Measurements from ENCODE around the gene RPN1. TPM values are rescaled to one million over a fixed set of nuclear protein-coding genes. Genes with fewer than 3 reads are reported as not detected.

Gene RPN1
- total RNA-seq, 1 experiment from 2014 or later, result 185 TPM

DNA sequence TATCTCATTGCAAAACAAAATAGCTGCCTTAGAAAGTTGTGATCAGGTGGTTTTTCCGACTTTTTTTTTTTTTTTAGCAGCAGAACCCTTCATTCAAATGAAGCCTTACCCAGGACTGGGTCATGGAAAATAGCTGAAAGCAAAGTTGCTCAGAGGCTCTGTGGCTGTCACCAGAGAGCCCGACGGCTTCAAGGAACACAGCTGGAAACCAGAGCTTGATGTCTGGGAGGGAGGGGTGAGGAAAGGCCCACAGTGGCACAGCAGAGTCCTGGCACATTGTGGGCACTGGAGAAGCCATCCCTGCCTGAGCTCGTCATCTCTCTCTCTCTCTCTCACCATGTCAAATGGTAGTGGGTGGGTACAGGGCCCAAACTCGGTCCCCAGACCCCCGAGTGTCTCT, 77.5 kb downstream of the RPN1 start:
- Histone ChIP-seq H3K9me2 (ENCODE audit: insufficient read depth) (no peaks in the 10 kb centered on the region), H3K4me2 (no peak overlapping the region), H3K4me1 (replicated peaks; ENCODE audit: insufficient read depth) (no peaks in the 10 kb centered on the region), H3K4me3 (no peak overlapping the region), H4K20me1 (ENCODE audit: insufficient read depth) (no peaks in the 10 kb centered on the region), H3K27me3 (ENCODE audit: insufficient read depth, low read depth) (no peaks in the 10 kb centered on the region), H3K36me3 (ENCODE audit: low read depth) (no peaks in the 10 kb centered on the region), H2AFZ (no peak overlapping the region), H3K9me3 (ENCODE audit: insufficient read depth, low read depth) (no peaks in the 10 kb centered on the region), H3K79me2 (ENCODE audit: low read depth) (no peaks in the 10 kb centered on the region), H3K27ac (no peak overlapping the region), H3F3A (ENCODE audit: insufficient read depth, low read depth) (no peaks in the 10 kb centered on the region)
- DNase-seq, result no peak
- intact Hi-C loops (cut with micrococcal nuclease; ENCODE audit: unreplicated experiment), result no loop called here
- ChIA-PET POLR2A (ENCODE audit: unreplicated experiment) (no interaction called here), CTCF (interaction anchor here (1.1 kb wide), 1 partner anchor 12 kb away, joined by 8 read pairs; no protein-coding TSS in a partner anchor)
- no TSS peak for BruUV-seq (replicated peaks)
- TF ChIP-seq, protein P1, sequence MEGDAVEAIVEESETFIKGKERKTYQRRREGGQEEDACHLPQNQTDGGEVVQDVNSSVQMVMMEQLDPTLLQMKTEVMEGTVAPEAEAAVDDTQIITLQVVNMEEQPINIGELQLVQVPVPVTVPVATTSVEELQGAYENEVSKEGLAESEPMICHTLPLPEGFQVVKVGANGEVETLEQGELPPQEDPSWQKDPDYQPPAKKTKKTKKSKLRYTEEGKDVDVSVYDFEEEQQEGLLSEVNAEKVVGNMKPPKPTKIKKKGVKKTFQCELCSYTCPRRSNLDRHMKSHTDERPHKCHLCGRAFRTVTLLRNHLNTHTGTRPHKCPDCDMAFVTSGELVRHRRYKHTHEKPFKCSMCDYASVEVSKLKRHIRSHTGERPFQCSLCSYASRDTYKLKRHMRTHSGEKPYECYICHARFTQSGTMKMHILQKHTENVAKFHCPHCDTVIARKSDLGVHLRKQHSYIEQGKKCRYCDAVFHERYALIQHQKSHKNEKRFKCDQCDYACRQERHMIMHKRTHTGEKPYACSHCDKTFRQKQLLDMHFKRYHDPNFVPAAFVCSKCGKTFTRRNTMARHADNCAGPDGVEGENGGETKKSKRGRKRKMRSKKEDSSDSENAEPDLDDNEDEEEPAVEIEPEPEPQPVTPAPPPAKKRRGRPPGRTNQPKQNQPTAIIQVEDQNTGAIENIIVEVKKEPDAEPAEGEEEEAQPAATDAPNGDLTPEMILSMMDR (conservative IDR thresholded peaks at IDR 0.05), result no peak
- no peak for TF ChIP-seq EZH2 (IDR thresholded peaks at IDR 0.05; ENCODE audit: low read depth)

DNA sequence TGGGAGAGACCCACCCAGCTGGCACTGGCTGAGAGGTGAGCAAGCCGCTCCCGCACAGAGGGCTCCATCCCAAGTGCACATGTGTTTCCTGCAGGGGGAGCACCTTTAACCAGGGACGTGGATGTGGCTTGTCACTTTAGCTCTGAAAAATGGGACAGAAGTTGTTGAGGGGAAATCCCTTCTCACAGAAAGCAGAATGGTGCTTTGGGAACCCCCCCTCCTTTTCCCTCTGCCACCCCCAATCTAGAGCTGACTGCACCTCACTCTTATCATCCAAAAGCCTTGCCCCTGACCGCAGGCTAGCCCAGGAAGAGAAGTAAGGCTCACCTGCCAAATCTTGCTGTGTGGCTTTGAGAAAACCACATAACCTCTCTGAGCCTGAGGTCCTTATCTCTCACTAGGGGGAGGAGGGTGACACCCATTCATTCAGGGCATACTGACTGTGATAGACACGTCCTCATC, 77.9 kb downstream of the RPN1 start:
- no TSS peak for BruUV-seq (replicated peaks)
- no peak overlapping the region for H3K4me3 ChIP-seq
- H2AFZ ChIP-seq, result no peak overlapping the region
- H3K79me2 ChIP-seq (ENCODE audit: low read depth), result no peaks in the 10 kb centered on the region
- H3K27me3 ChIP-seq (ENCODE audit: insufficient read depth, low read depth), result no peaks in the 10 kb centered on the region
- H3K9me2 ChIP-seq (ENCODE audit: insufficient read depth), result no peaks in the 10 kb centered on the region
- ChIA-PET POLR2A (ENCODE audit: unreplicated experiment) (no interaction called here), CTCF (no interaction called here)
- DNase-seq, result peak in 1 of 2 experiments; percentile 28
- TF ChIP-seq EZH2 (IDR thresholded peaks at IDR 0.05; ENCODE audit: low read depth), result no peak
- TF ChIP-seq, protein P1 (conservative IDR thresholded peaks at IDR 0.05), result peak; percentile 58
- H3F3A ChIP-seq (ENCODE audit: insufficient read depth, low read depth), result no peaks in the 10 kb centered on the region
- no peak overlapping the region for H3K4me2 ChIP-seq
- intact Hi-C loops (cut with micrococcal nuclease; ENCODE audit: unreplicated experiment), result no loop called here
- no peaks in the 10 kb centered on the region for H4K20me1 ChIP-seq (ENCODE audit: insufficient read depth)
- H3K36me3 ChIP-seq (ENCODE audit: low read depth), result no peaks in the 10 kb centered on the region
- H3K27ac ChIP-seq, result no peak overlapping the region
- H3K9me3 ChIP-seq (ENCODE audit: insufficient read depth, low read depth), result no peaks in the 10 kb centered on the region
- no peaks in the 10 kb centered on the region for H3K4me1 ChIP-seq (replicated peaks; ENCODE audit: insufficient read depth)

DNA sequence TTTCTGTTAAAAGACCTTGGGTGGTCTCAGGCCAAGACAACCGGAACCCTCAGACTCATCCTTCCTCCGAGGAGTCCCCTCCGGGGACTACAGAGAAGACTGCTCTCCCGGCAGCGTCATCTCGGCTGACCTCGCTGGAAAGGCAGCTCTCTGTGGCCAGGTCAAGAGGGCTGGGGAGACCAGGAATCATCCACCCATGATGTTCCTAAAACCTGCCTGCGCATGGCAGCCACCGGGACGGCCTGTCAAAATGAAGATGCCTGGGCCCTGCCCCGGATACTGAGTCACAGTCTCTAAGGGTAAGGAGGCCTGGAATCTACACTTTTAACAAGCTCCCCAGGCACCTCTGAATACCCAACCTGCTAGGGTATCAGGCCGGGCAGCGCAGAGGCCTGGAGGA, 78.6 kb downstream of the RPN1 start:
- CTCF ChIA-PET, result interaction anchor here (0.6 kb wide), 1 partner anchor 11 kb away, joined by 3 read pairs; no protein-coding TSS in a partner anchor

More for the DNA sequence above, 78.6 kb downstream of the RPN1 start:
- no peak overlapping the region for H3K27ac ChIP-seq
- H3K4me2 ChIP-seq, result no peak overlapping the region
- H2AFZ ChIP-seq, result no peak overlapping the region
- POLR2A ChIA-PET (ENCODE audit: unreplicated experiment), result no interaction called here
- no peaks in the 10 kb centered on the region for H3K79me2 ChIP-seq (ENCODE audit: low read depth)
- intact Hi-C loops (cut with micrococcal nuclease; ENCODE audit: unreplicated experiment), result no loop called here
- DNase-seq, result no peak
- no peaks in the 10 kb centered on the region for H3K27me3 ChIP-seq (ENCODE audit: insufficient read depth, low read depth)
- H3K36me3 ChIP-seq (ENCODE audit: low read depth), result no peaks in the 10 kb centered on the region
- no peaks in the 10 kb centered on the region for H3K9me2 ChIP-seq (ENCODE audit: insufficient read depth)
- no peaks in the 10 kb centered on the region for H3K9me3 ChIP-seq (ENCODE audit: insufficient read depth, low read depth)
- no peaks in the 10 kb centered on the region for H4K20me1 ChIP-seq (ENCODE audit: insufficient read depth)
- H3K4me3 ChIP-seq, result no peak overlapping the region
- TF ChIP-seq EZH2 (IDR thresholded peaks at IDR 0.05; ENCODE audit: low read depth), result no peak
- TF ChIP-seq, protein P1 (conservative IDR thresholded peaks at IDR 0.05), result no peak
- BruUV-seq (replicated peaks), result no TSS peak
- no peaks in the 10 kb centered on the region for H3F3A ChIP-seq (ENCODE audit: insufficient read depth, low read depth)
- no peaks in the 10 kb centered on the region for H3K4me1 ChIP-seq (replicated peaks; ENCODE audit: insufficient read depth)

Other genes starting within 250 kb of the RPN1 start
- not detected in 2 replicates for gene DNAJB8, start 183.9 kb downstream of the RPN1 start, total RNA-seq (2021)
- 29.0 and 36.9 TPM in 2 replicates for gene GATA2, start 157.6 kb downstream of the RPN1 start, total RNA-seq (2021)
- gene RAB7A, start 75.4 kb upstream of the RPN1 start, total RNA-seq (2021), result 197 and 319 TPM in 2 replicates
- gene ACAD9, start 228.8 kb upstream of the RPN1 start, total RNA-seq (2021), result 76.5 and 81.4 TPM in 2 replicates